Ishikawa (cell line): ENCODE measurements around the gene MAD1L1.

ENCODE experiments used
- CEBPB ChIP-seq: IDR thresholded peaks from 2 replicates; pipeline ENCODE4 v1.6.1; 2012
- CREB1 ChIP-seq: IDR thresholded peaks from 2 replicates; pipeline ENCODE4 v1.6.1; 2012; ENCODE audit warnings: low read depth
- EGR1 ChIP-seq: IDR thresholded peaks from 2 replicates; pipeline ENCODE4 v1.6.1; 2012
- EP300 ChIP-seq: IDR thresholded peaks from 2 replicates; pipeline ENCODE4 v1.6.1; 2012; ENCODE audit warnings: borderline replicate concordance
- FOXM1 ChIP-seq: IDR thresholded peaks from 2 replicates; pipeline ENCODE4 v1.6.1; 2012; ENCODE audit warnings: low read depth, borderline replicate concordance
- NFIC ChIP-seq: IDR thresholded peaks from 2 replicates; pipeline ENCODE4 v1.6.1; 2012
- RAD21 ChIP-seq: IDR thresholded peaks from 2 replicates; pipeline ENCODE4 v1.6.1; 2012; ENCODE audit warnings: low read depth
- TAF1 ChIP-seq: IDR thresholded peaks from 2 replicates; pipeline ENCODE4 v1.6.1; 2012; ENCODE audit warnings: low read depth, mild to moderate bottlenecking
- TCF12 ChIP-seq: IDR thresholded peaks from 2 replicates; pipeline ENCODE4 v1.6.1; 2012; ENCODE audit warnings: low read depth
- TEAD4 ChIP-seq: IDR thresholded peaks from 2 replicates; pipeline ENCODE4 v1.6.1; 2012
- YY1 ChIP-seq: IDR thresholded peaks from 2 replicates; pipeline ENCODE4 v1.6.1; 2012; ENCODE audit warnings: low read depth
- ZBTB7A ChIP-seq: IDR thresholded peaks from 2 replicates; pipeline ENCODE4 v1.6.1; 2012; ENCODE audit warnings: low read depth
- TF ChIP-seq, protein P1 (sequence below): IDR thresholded peaks from 2 replicates; pipeline ENCODE4 v1.6.1; 2012
- TF ChIP-seq, protein P2 (sequence below): IDR thresholded peaks from 2 replicates; pipeline ENCODE4 v1.6.1; 2012; ENCODE audit warnings: low read depth, mild to moderate bottlenecking
- TF ChIP-seq, protein P3 (sequence below): IDR thresholded peaks from 2 replicates; pipeline ENCODE4 v1.6.1; 2012

MAD1L1 gene

GRCh38 chr7:1859266-1860035 is 373.3 kb downstream of the MAD1L1 start:
- TF ChIP-seq TAF1 (no peak), CEBPB (no peak), EGR1 (no peak)
- TF ChIP-seq, protein P1, sequence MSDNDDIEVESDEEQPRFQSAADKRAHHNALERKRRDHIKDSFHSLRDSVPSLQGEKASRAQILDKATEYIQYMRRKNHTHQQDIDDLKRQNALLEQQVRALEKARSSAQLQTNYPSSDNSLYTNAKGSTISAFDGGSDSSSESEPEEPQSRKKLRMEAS, result no peak

GRCh38 chr7:1858435-1859265 is 374.1 kb downstream of the MAD1L1 start:
- no peak for TF ChIP-seq TCF12
- no peak for TF ChIP-seq CREB1

DNA sequence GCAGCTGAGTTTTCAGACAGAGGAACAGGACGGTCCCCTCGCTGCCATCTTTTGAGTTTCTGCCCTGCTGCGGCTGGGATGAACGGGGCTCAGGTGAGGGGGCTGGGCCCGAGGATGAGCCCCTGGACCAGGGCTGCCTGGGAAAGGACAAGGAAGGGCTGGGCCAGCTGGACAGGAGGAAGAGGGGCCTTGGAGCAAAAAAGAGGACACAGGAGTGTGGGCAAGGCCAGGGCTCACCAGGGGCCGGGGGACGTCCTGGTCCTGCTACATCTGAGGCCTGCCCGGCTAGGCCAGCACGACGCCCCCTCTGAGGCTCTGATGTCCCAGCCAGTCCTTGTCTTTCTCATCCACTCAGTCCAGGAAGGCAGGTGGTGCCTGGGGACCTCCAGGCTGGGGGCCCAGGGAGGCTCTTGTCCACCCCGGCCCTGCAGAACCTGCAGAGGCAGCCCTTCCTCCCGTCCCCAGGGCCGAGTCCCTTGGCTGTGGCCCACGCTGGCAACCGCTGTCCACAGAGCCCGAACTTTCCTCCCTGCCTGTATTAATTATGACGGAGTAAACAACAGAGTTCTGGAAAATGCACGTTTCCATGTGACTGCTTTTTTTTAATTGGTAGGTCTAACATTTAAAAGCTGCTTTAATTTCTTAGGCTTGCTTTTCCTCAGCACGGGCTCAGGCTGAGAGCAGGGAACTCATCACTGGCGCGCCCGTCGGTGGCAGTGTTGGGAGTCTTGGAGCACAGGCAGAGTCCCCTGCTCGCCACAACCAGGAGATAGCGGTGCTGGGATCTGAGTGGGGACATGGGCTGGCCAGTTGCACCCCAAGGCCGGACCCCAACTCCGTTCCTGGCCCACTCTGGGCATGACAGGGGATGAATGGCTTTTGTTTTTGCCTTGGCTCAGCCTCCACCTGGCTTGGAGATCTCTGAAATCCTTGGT is 375.0 kb downstream of the MAD1L1 start:
- TF ChIP-seq ZBTB7A, result no peak
- TF ChIP-seq, protein P1, result no peak
- TF ChIP-seq TEAD4, result no peak
- no peak for TF ChIP-seq EP300
- TF ChIP-seq, protein P2, sequence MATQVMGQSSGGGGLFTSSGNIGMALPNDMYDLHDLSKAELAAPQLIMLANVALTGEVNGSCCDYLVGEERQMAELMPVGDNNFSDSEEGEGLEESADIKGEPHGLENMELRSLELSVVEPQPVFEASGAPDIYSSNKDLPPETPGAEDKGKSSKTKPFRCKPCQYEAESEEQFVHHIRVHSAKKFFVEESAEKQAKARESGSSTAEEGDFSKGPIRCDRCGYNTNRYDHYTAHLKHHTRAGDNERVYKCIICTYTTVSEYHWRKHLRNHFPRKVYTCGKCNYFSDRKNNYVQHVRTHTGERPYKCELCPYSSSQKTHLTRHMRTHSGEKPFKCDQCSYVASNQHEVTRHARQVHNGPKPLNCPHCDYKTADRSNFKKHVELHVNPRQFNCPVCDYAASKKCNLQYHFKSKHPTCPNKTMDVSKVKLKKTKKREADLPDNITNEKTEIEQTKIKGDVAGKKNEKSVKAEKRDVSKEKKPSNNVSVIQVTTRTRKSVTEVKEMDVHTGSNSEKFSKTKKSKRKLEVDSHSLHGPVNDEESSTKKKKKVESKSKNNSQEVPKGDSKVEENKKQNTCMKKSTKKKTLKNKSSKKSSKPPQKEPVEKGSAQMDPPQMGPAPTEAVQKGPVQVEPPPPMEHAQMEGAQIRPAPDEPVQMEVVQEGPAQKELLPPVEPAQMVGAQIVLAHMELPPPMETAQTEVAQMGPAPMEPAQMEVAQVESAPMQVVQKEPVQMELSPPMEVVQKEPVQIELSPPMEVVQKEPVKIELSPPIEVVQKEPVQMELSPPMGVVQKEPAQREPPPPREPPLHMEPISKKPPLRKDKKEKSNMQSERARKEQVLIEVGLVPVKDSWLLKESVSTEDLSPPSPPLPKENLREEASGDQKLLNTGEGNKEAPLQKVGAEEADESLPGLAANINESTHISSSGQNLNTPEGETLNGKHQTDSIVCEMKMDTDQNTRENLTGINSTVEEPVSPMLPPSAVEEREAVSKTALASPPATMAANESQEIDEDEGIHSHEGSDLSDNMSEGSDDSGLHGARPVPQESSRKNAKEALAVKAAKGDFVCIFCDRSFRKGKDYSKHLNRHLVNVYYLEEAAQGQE, result no peak
- no peak for TF ChIP-seq TAF1
- no peak for TF ChIP-seq TCF12
- TF ChIP-seq CEBPB, result no peak
- TF ChIP-seq YY1, result no peak
- TF ChIP-seq EGR1, result no peak
- TF ChIP-seq RAD21, result no peak
- TF ChIP-seq, protein P3, sequence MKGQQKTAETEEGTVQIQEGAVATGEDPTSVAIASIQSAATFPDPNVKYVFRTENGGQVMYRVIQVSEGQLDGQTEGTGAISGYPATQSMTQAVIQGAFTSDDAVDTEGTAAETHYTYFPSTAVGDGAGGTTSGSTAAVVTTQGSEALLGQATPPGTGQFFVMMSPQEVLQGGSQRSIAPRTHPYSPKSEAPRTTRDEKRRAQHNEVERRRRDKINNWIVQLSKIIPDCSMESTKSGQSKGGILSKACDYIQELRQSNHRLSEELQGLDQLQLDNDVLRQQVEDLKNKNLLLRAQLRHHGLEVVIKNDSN, result no peak
- TF ChIP-seq NFIC, result no peak

DNA sequence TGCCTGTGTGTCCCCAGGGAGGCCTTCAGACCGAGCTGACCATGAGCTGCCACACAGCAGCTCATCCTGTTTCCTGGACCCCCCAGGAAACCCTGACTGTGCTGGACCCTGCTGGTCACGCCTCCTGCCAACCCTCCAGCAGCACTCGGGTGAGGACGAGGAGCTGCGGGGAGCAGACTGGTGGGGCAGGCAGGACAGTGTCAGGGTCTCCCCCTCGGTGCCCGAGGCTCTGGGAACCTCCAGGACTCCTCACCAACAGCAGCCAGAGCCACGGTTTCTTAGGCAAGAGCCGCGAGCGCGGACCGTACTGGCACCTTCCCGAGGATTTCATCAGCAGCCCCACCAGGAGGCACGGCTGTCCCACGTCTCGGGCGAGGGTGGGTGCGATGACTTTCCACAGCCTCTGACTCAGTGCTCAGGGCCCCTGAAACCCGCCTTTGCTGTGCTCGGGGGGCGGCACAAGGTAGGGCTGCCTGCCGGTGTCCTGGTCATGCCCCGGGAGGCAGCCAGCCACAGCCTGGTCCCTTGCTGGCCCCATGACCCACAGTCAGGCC is 375.8 kb downstream of the MAD1L1 start:
- TF ChIP-seq FOXM1, result no peak
- no peak for TF ChIP-seq TAF1
- no peak for TF ChIP-seq CREB1
- no peak for TF ChIP-seq TCF12
- TF ChIP-seq, protein P1, result no peak
- no peak for TF ChIP-seq ZBTB7A
- no peak for TF ChIP-seq TEAD4
- TF ChIP-seq CEBPB, result no peak
- no peak for TF ChIP-seq EGR1
- TF ChIP-seq, protein P3, result no peak
- TF ChIP-seq EP300, result no peak
- TF ChIP-seq RAD21, result no peak
- TF ChIP-seq YY1, result no peak

DNA sequence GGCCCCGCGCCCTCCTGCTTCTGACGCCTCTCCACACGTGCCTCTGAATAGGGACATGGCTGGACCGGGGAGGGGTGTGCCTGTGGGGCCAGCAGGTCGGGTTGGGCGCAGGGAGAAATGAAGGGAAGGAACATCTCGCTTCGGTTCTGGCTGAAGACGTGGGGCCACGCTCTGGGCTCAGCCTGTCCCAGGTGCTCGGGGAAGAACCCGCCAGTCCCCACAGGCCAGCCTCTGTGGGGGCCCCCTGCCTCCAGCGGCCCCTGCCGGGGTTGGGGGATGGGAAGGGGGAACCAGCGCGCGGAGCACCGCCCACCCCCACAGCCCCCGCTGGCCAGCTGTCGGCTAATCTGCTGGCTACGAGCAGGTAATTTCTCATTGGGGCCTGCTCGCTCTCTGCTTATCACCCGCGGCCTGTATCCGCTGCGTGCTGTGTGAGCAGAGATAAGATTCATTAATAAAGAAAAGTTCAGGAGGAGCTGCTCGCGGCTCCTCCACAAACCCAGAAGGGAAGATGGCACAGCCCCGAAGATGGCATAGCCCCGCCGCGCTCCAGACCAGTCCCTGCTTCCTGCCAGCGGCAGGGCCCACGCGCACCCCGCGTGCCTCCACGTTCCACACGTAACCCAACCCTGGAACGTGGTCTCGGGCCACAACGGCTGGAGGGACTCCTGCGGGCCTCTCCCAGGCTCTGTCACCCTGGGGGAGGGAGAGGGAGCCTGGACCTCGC is 376.4 kb downstream of the MAD1L1 start:
- TF ChIP-seq CEBPB (no peak), TEAD4 (no peak), CREB1 (no peak), ZBTB7A (no peak), NFIC (no peak), RAD21 (no peak), EP300 (no peak), YY1 (no peak), FOXM1 (no peak)
- TF ChIP-seq, protein P3, result no peak
- TF ChIP-seq, protein P2, result no peak
